Measurements from ENCODE around the gene WNT4. TPM values are rescaled to one million over a fixed set of nuclear protein-coding genes. Genes with fewer than 3 reads are reported as not detected.

The WNT4 gene
- total and polyA plus RNA-seq, 9 of the 15 experiments (the other 6 are each of a cell fraction or from before 2014, with no cell fraction given): 0.01 TPM; not detected in 8

GRCh38 chr1:22104865-22105437 is 37.9 kb downstream of the WNT4 start (continued):
- no peak for TF ChIP-seq MBD1 (CRISPR knock-in tag; IDR thresholded peaks at IDR 0.05)

DNA sequence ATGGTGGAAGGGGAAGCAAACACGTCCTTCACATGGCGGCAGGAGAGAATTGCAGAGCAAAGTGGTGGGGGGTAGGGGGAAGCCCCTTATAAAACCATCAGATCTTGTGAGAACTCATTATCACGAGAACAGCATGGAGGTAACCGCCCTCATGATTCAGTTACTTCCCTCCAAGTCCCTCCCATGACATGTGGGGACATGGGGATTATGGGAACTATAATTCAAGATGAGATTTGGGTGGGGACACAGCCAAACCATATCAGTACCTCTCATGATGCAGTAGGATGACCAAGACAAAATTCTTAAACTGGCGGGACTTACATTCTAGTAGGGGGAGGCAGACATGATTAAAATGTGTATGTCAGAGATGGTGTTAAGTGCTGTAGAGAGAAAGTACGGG is 38.8 kb downstream of the WNT4 start:
- H3K9ac ChIP-seq (ENCODE audit: insufficient read depth in 1 of 2, low read depth in 2 of 2, low read length in 2 of 2): no peak overlapping the region
- peak; percentile 65 for ATAC-seq
- POLR2A ChIA-PET: no interaction called here
- H3K79me2 ChIP-seq (ENCODE audit: control insufficient read depth, insufficient read depth, low read length): peaks cover 15% of the 10 kb centered on the region; the same call in 2 of the 3 replicates
- peaks cover 81% of the 10 kb centered on the region for H3K36me3 ChIP-seq (ENCODE audit: control insufficient read depth, insufficient read depth, low read length)
- in situ Hi-C loops (cut with MboI): no loop called here
- H3K4me2 ChIP-seq (ENCODE audit: insufficient read depth, low read length): no peak overlapping the region
- no TSS peak for BruUV-seq (replicated peaks)
- H3K27ac ChIP-seq (ENCODE audit: extremely low read depth, low read depth, low read length): peak overlapping the region; percentile 26; the same call in 1 of the 3 replicates
- H3K9me1 ChIP-seq (ENCODE audit: control insufficient read depth, insufficient read depth, low read length): no peaks in the 10 kb centered on the region
- peak; percentile 26 for FAIRE-seq
- H4K20me1 ChIP-seq (replicated peaks; ENCODE audit: control insufficient read depth, insufficient read depth, low read length): 0 out of 2 replicates have a peak, but pooled peaks cover 3% of the 10 kb centered on the region
- no peaks in the 10 kb centered on the region; a peak in 2 of 5 replicates for H3K4me1 ChIP-seq (replicated peaks in 1 of 2; ENCODE audit: control insufficient read depth in 2 of 2, insufficient read depth in 2 of 2, low read length in 2 of 2)
- H3K4me3 ChIP-seq: no peak overlapping the region
- CTCF ChIA-PET (ENCODE audit: low intra/inter-chr PET ratio): interaction anchor here (0.7 kb wide), 1 partner anchor 29 kb away, joined by 3 read pairs; no protein-coding TSS in a partner anchor
- 50% methylated on average over 6 of the region's 6 CpGs for WGBS (ENCODE audit: insufficient coverage, low coverage, missing lambda C conversion rate)
- no peaks in the 10 kb centered on the region; the same call in 1 of the 2 replicates for H3K9me3 ChIP-seq (replicated peaks; ENCODE audit: control insufficient read depth, insufficient read depth, low read depth, low read length)
- intact Hi-C loops (cut with micrococcal nuclease): no loop called here
- no peaks in the 10 kb centered on the region for H3K27me3 ChIP-seq (ENCODE audit: control insufficient read depth in 2 of 2, insufficient read depth in 2 of 2, low read length in 2 of 2)
- peak in 1 of 4 experiments; percentile 65 for DNase-seq (ENCODE audit: extremely low read depth in 1 of 4, low spot score in 3 of 4)
- no peak overlapping the region for H2AFZ ChIP-seq (ENCODE audit: low read depth, low read length)
- TF ChIP-seq ZMIZ1 (IDR thresholded peaks at IDR 0.05; ENCODE audit: low read depth in 2 of 2, low read length in 2 of 2) (no peak), GTF2F1 (IDR thresholded peaks at IDR 0.05; ENCODE audit: low read depth, low read length) (no peak), ZNF274 (IDR thresholded peaks at IDR 0.05; ENCODE audit: borderline replicate concordance, low read depth, low read length) (no peak), ZBTB1 (CRISPR knock-in tag; IDR thresholded peaks at IDR 0.05; ENCODE audit: borderline replicate concordance, low read depth) (no peak), KLF6 (CRISPR knock-in tag; IDR thresholded peaks at IDR 0.05; ENCODE audit: borderline replicate concordance) (no peak), TRIM25 (IDR thresholded peaks at IDR 0.05; ENCODE audit: borderline replicate concordance) (no peak), ZNF165 (CRISPR knock-in tag; IDR thresholded peaks at IDR 0.05; ENCODE audit: borderline replicate concordance) (no peak), NEUROD1 (IDR thresholded peaks at IDR 0.05; ENCODE audit: borderline replicate concordance, low read depth, low read length, partially characterized antibody) (no peak)
- TF ChIP-seq, protein P1, sequence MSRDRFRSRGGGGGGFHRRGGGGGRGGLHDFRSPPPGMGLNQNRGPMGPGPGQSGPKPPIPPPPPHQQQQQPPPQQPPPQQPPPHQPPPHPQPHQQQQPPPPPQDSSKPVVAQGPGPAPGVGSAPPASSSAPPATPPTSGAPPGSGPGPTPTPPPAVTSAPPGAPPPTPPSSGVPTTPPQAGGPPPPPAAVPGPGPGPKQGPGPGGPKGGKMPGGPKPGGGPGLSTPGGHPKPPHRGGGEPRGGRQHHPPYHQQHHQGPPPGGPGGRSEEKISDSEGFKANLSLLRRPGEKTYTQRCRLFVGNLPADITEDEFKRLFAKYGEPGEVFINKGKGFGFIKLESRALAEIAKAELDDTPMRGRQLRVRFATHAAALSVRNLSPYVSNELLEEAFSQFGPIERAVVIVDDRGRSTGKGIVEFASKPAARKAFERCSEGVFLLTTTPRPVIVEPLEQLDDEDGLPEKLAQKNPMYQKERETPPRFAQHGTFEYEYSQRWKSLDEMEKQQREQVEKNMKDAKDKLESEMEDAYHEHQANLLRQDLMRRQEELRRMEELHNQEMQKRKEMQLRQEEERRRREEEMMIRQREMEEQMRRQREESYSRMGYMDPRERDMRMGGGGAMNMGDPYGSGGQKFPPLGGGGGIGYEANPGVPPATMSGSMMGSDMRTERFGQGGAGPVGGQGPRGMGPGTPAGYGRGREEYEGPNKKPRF (IDR thresholded peaks at IDR 0.05; ENCODE audit: low read depth, low read length): no peak
